Left ventricle myocardium inferior (tissue), 1 donor: ENCODE results near the gene MMP25. TPM values are rescaled to one million over a fixed set of nuclear protein-coding genes. Genes with fewer than 3 reads are reported as not detected.
A peak's percentile ranks its signal among the peaks of the same experiment; 100 is the strongest.
"Not testable (repeated sequence)": the region's sequence is repeated elsewhere in the genome, so short reads cannot be mapped to it uniquely, and the experiment has no call there.

ENCODE experiments used
- DNase-seq: peaks from one replicate; pipeline ENCODE4 v3.0.0-alpha.2; 2020
- H3K27ac ChIP-seq: fragments of 200-600 bp; replicated peaks from 2 replicates; pipeline ENCODE4 v1.8.0; 2021
- H3K27me3 ChIP-seq: fragments of 200-600 bp; 2 replicates; pipeline ENCODE4 v1.8.0; 2021; ENCODE audit warnings: low read depth
- H3K36me3 ChIP-seq: fragments of 200-600 bp; 2 replicates; pipeline ENCODE4 v1.8.0; 2021
- H3K4me1 ChIP-seq: fragments of 200-600 bp; 2 replicates; pipeline ENCODE4 v1.8.0; 2021
- H3K4me3 ChIP-seq: fragments of 200-600 bp; 2 replicates; pipeline ENCODE4 v1.8.0; 2021; ENCODE audit warnings: mild to moderate bottlenecking, moderate library complexity
- H3K9me3 ChIP-seq: fragments of 200-600 bp; replicated peaks from 2 replicates; pipeline ENCODE4 v1.8.0; 2021
- CTCF ChIP-seq: fragments of 200-600 bp; IDR thresholded peaks from 2 replicates; pipeline ENCODE4 v1.8.0; 2021; ENCODE audit warnings: antibody characterized with exemption, mild to moderate bottlenecking, borderline replicate concordance
- intact Hi-C: fragments of 100-400 bp; cut with micrococcal nuclease; formaldehyde crosslinking; loops from one replicate; pipeline ENCODE4 v1.11.0; 2022
- total RNA-seq: library from RNA; stranded (reverse); fragmentation: NEBNext Ultra II Directional; extraction: Animal tissue kit (Norgen Biotek cat#: 25700); gene quantifications from one replicate; pipeline ENCODE4 v1.2.1, GENCODE V29; 2021
- donor health status: DM: no; HTN: yes; CAD: no; lungs with severe emphysema.

The MMP25 gene
- total RNA-seq, 1 donor from 2014 or later = 1.2 TPM

- TF ChIP-seq CTCF = no peak
- intact Hi-C loops = no loop called here
- H3K27me3 ChIP-seq = no peaks in the 10 kb centered on the region
- peaks cover 9% of the 10 kb centered on the region for H3K4me1 ChIP-seq
- no peak for DNase-seq
- no peak overlapping the region for H3K4me3 ChIP-seq
- H3K27ac ChIP-seq = no peak overlapping the region
- H3K9me3 ChIP-seq = no peaks in the 10 kb centered on the region
- peaks cover 3% of the 10 kb centered on the region for H3K36me3 ChIP-seq
Measured at GRCh38 chr16:3080024-3080423, 33.7 kb downstream of the MMP25 start.

DNA sequence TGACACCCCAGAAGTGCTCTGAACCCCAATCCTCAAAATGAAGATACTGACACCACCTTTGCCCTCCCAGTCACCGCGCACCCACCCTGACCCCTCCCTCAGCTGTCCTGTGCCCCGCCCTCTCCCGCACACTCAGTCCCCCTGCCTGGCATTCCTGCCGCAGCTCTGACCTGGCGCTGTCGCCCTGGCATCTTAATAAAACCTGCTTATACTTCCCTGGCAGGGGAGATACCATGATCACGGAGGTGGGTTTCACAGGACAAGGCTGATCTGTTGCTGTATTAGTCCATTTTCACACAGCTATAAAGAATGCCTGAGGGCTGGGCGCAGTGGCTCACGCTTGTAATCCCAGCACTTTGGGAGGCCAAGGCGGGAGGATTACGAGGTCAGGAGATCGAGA lies 35.6 kb downstream of the MMP25 start:
- H3K9me3 ChIP-seq, DNase-seq, H3K27me3 ChIP-seq, H3K27ac ChIP-seq, intact Hi-C loops, H3K4me3 ChIP-seq, H3K36me3 ChIP-seq: not testable (repeated sequence)
- peaks cover 17% of the 10 kb centered on the region for H3K4me1 ChIP-seq

DNA sequence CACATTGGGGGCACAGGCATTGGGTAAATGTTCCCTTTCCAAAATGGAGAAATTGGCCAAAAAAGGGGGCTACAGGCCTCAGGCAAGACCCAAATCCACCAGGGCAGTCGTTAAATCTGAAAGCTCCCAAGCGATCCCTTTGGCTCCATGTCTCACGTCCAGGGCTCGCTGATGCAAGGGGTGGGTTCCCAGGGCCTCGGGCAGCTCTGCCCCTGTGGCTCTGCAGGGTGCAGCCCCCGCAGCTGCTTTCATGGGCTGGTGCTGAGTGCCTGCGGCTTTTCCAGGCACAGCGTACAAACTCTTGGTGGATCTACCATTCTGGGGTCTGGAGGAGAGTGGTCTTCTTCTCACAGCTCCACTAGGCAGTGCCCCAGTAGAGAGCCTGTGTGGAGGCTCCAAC lies 37.0 kb downstream of the MMP25 start:
- H3K4me1 ChIP-seq = peaks cover 31% of the 10 kb centered on the region
- H3K4me3 ChIP-seq, DNase-seq, H3K27me3 ChIP-seq, H3K27ac ChIP-seq, H3K9me3 ChIP-seq, H3K36me3 ChIP-seq, intact Hi-C loops: not testable (repeated sequence)

GRCh38 chr16:3084491-3084890 lies 38.1 kb downstream of the MMP25 start:
- peaks cover 32% of the 10 kb centered on the region for H3K4me1 ChIP-seq
- intact Hi-C loops = no loop called here
- DNase-seq = no peak
- no peaks in the 10 kb centered on the region for H3K36me3 ChIP-seq
- no peak overlapping the region for H3K4me3 ChIP-seq
- H3K27ac ChIP-seq = no peak overlapping the region
- no peaks in the 10 kb centered on the region for H3K9me3 ChIP-seq
- no peak for TF ChIP-seq CTCF
- no peaks in the 10 kb centered on the region for H3K27me3 ChIP-seq

- no peaks in the 10 kb centered on the region for H3K27me3 ChIP-seq
- no peaks in the 10 kb centered on the region for H3K36me3 ChIP-seq
- intact Hi-C loops = no loop called here
- H3K27ac ChIP-seq = peak overlapping the region; percentile 92
- no peak for TF ChIP-seq CTCF
- no peak for DNase-seq
- H3K9me3 ChIP-seq = no peaks in the 10 kb centered on the region
- H3K4me3 ChIP-seq = peak overlapping the region; percentile 63
- peaks cover 32% of the 10 kb centered on the region for H3K4me1 ChIP-seq
Measured at GRCh38 chr16:3084969-3085670, 38.8 kb downstream of the MMP25 start.

DNA sequence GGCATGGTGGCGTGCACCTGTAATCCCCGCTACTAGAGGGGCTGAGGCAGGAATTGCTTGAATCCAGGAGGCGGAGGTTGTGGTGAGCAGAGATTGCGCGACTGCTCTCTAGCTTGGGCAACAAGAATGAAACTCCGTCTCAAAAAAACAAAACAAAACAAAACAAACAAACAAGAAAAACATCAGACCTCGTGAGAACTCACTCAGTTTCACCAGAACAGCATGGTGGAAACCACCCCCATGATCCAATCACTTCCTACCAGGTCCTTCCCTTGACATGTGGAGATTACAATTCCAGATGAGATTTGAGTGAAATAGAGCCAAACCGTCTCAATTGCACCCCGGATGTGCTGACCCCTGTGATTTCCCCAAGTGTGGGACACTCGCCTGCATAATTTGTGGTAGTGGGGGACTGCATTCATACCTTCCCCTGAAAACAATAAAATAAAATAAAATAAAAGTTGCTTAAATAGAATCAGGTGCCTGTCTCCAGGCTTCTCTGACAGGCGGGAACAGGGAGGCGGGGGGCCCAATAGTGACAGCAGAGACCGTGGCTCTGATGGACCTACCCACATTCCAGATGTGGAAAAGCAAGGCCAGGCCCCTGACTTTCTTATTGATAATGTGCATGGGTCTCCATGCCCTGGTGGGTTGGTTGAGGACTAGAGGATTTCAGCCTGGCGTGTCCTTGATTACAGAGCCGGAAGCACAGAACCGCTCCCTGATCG lies 39.7 kb downstream of the MMP25 start:
- peaks cover 3% of the 10 kb centered on the region for H3K27me3 ChIP-seq
- H3K9me3 ChIP-seq = no peaks in the 10 kb centered on the region
- H3K36me3 ChIP-seq = no peaks in the 10 kb centered on the region
- peaks cover 32% of the 10 kb centered on the region for H3K4me1 ChIP-seq
- no peak for DNase-seq
- TF ChIP-seq CTCF = no peak
- H3K4me3 ChIP-seq = peak overlapping the region; percentile 63
- H3K27ac ChIP-seq = peak overlapping the region; percentile 92
- intact Hi-C loops = no loop called here
